HG03175 (cell line): ENCODE results near the gene HOOK2.

Experiments used
- ATAC-seq: cut with Tn5 transposase; IDR thresholded peaks from one replicate; pipeline ENCODE4 v1.9.1; 2021; ENCODE audit warnings: mild to moderate bottlenecking, moderate library complexity; ENCODE audit not compliant: unreplicated experiment

Gene HOOK2

DNA sequence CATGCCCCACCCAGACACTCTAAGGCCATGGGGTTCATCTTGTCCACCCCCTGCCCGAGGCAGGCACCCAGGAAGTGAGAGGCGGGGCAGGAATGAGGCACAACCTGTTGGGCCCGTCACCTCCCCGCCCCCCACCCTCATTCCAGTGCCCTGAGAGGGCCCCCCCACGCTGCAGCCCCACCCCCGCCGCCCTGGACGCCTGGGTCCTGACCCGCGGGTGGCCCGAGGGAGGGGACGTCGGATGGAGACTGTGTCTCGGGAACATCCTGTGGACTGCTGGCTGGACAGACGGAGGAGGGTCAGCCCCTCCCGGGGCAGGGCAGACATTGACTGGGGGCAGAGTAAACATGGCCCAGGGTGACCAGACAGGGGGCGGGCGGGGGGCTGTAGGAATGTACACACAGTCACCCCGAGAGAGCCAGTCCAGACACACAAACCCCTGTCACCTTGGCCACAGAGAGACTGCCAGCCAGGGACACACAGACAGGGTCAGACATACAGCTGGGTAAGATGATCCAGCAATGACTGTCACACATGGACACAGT lies 8.6 kb upstream of the HOOK2 start:
- no peak for ATAC-seq

DNA sequence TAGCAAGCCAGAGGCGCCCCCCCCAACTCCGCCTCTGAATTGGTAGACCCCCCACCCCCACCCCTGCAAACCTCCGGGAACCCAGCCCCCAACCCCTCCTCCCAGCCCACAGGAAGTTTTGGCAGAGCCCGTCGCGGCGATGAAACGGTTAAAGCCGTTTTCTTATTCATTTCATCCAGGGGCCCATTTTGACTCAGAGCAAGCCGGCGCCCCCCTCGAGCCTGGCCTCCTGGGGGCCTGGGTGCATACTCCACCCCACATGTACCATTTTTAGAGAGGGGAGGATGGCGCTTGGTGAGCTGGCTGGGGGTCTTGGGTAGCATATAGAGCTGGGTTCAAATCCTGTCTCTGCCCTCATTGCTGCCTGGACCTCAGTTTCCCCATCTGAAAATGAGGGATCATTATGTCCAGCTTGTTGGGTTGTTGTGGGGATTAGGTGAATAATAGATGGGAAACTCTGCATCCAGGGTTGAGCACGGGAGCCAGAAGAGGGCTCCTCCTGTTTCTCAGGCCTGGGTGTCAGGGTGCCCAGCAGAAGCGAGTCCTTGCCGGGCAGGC lies 8.0 kb upstream of the HOOK2 start:
- ATAC-seq = no peak

DNA sequence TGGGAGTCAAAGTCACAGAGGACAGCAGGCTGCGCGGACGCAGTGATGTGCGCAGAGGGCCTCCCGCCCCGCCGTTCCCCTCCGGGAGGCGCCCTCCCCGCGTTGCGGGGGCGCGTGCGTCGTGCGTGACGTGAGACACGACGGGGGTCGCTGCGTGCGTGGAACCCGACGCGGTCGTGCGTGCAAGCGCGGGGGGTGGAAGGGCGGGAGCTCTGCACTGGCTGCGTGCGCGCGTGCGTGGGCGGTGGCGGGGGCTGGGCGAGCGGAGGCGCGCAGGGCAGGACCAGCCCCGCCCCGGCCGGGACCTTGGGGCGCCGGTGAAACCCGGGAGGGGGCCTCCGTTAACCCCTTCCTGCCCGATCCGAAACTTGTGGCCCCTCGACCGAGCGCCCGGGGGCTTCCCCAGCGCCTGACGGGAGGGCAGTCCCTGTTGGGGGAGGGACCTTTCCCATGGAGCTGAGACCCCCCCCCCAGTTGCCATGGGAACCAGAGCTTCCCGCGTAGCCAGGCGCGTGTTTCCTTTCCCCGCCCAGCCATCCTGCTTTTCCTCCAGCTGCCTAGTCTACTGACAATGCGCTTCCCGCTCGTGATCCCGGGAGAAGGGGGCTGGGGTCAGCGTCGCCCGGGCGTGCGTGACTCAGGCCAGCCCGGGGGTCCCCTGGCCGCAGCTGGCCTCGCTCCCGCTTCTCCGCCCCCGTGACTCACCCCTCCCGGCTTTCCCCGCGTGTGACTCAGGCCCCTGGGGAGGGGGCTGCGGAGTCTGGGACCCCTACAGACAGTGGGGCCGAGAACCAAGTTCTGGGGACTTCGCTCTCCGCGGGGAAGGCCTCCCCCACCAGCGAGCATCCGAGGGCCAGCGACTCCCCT lies 7.3 kb upstream of the HOOK2 start:
- ATAC-seq = no peak

DNA sequence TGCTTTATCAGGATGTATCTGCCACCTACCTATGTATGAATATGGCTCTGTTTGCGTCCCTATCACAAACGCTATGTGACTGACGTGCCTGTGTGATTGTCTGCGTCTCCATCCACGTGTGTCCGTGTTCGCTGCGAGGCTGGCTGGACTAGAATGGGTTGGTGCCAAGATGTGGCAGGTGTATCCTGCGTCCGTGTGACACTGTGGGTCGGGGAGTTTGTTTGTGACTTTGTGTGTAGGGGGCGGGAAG lies 6.7 kb upstream of the HOOK2 start:
- ATAC-seq = no peak

- no peak for ATAC-seq
Observed at GRCh38 chr19:12779162-12779993, 4.0 kb upstream of the HOOK2 start.

GRCh38 chr19:12778905-12779161 lies 3.5 kb upstream of the HOOK2 start:
- ATAC-seq = no peak

GRCh38 chr19:12778017-12778904 lies 2.9 kb upstream of the HOOK2 start:
- no peak for ATAC-seq

DNA sequence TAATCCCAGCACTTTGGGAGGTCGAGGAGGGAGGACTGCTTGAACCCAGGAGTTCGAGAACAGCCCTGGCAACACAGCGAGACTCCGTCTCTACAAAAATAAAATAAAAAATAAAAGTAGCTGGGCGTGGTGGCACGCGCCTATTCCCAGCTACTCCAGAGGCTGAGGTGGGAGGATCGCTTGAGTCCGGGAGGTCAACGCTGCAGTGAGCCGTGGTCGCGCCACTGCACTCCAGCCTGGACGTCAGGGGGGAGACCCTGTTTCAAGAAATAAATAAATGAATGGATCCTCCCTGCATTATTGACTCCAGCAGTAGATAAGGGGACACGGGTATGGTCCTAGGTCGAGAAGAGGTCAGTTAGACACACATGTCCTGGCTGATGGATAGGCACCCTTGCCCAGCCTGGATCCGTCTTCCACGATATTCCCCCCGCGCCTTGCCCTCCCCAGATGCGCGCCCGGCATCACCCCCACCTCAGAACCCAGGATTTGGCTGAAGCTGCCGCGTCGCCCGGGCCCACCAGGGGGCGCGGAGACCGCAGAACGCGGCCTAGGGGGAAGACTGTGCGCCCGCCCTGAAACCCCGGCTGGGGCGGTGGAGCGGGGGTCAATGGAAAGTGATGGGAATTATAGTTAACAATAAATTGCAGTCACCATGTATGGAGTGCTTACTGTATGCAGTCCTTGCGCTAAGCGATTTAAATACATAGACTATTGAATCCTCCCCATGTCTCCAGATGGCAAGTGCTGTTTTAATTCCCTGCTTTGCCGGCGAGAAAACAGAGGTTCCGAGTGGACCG lies 2.1 kb upstream of the HOOK2 start:
- ATAC-seq = peak; percentile 50

- no peak for ATAC-seq
Observed at GRCh38 chr19:12773571-12773970, 1.8 kb downstream of the HOOK2 start.

DNA sequence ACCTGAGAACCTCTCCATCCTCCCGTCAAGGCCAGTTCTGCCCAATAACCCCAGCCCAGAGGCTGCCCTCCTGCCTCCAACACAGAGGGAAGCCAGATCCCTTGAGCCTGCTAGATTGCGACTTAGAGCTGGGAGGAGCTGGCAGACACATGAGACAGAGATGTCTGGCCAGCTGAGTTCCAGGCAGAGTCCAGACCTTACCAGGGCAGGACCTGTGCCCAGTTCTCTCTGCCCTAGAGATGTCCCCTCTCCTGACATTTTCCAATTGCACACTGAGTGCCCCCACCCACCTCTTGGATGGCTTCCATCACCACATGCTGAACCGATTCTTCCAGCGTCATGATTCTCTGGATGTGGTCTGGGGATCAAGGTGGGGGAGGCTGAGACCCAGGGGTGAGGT lies 3.0 kb downstream of the HOOK2 start:
- ATAC-seq = no peak

- ATAC-seq = no peak
Observed at GRCh38 chr19:12770922-12771321, 4.4 kb downstream of the HOOK2 start.

- ATAC-seq = no peak
Observed at GRCh38 chr19:12769689-12770088, 5.7 kb downstream of the HOOK2 start.

DNA sequence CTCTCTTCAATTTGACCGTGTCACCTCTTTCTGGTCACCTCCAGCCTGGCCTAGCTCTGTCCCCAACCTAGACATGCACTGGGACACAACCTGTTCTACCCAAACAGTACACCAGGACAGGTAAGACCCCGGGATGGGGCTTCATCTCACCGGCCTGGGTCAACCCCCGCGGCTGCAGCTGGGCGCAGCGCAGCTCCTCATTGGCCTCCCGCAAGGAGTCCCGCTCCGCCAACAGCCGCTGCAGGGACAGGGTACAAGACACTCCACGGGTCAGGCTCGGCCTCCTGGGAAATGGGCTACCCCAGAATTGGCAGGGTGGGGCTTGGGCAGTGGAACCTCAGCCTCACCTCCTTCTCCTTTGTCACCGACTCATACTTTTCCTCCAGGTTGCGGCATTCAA lies 7.7 kb downstream of the HOOK2 start:
- no peak for ATAC-seq

GRCh38 chr19:12767150-12767549 lies 8.2 kb downstream of the HOOK2 start:
- ATAC-seq = no peak

GRCh38 chr19:12766051-12766521 lies 9.3 kb downstream of the HOOK2 start:
- ATAC-seq = no peak

DNA sequence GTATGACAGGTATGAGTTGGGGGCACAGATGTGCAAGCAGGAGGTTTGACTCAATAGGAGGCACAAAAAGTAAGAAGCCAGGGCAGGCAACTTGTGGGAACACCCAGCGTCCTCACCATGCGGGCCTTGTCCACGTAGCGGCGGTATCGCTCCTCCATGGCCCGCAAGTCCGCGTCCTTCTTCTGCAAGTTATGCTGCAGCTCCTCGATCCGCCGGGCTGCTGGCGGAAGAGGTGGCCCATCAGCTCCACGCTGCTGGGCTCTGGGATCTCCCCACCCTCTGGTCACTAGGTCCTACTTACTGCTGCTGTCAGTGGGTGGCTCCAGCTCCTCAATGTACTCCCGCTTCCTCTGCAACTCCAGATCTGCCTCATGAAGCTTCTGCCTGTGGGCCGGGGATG lies 10.7 kb downstream of the HOOK2 start:
- ATAC-seq = no peak

DNA sequence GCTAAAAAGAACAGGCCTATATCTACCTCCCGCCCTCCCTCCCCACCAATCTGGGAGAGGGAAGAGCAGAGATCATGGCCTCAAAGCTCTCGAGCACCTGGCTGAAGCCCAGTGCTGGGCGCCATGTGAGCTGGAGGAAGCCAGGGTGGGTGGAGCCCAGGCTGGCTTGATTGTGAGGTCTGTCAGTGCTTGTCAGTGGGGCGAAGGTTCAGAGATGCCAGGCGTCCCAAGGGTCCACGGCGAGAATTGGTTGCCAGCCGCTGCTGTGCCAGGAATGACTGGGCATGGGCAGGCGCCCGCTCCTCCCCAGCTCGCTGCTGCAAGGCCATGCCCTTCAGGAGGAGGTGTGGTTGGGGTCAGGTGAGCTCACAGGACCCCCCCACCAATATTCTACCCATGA lies 12.3 kb downstream of the HOOK2 start:
- ATAC-seq = no peak

GRCh38 chr19:12759686-12760085 lies 15.7 kb downstream of the HOOK2 start:
- no peak for ATAC-seq

DNA sequence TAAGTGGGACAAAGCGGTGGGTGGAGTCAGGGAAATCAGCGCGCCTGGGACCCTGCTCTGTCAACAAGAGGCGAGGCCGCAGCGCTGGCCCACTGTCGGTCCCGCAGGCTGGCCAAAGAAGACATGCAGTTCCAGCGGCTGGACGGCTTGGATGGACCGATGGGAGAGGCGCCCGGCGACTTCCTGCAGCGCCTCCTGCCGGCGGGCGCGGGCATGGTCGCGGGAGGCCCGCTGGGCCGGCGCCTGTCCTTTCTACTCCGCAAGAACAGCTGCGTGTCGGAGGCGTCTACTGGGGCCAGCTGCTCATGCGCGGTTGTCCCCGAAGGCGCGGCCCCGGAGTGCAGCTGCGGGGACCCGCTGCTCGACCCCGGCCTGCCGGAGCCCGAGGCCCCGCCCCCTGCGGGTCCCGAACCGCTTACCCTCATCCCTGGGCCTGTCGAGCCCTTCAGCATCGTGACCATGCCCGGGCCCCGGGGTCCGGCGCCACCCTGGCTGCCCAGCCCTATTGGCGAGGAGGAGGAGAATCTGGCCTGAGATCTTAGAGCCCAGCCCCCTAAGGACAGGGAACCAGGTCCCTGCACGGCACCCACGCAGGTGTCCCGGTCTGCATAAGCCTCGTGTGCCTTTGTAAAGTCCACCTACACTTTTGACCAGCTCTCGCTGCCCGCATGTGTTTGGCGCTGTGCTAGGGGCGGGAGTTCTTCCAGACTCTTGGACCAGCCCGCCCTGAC lies 17.6 kb downstream of the HOOK2 start:
- ATAC-seq = no peak
